Measurements from ENCODE around the gene PCSK4.

DNA sequence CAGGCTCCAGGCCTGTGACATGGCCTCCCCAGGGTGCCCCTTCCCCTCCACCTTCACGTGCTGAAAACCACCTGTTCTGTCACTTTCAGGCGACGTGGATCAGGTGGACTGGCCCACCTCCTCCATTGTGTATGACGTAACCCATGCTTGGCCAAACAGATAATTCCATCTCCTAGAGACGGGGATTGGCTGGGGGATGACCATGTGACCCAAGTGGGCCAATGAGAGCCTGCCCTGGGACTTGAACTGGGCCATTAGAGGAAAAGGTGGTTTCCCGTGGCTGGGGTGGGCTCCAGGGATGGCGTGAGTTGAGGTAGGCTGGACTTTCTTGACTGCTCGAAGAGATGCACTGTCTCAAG lies 26.2 kb upstream of the PCSK4 start:
- no peak for TF ChIP-seq TAF1 (IDR thresholded peaks at IDR 0.05; ENCODE audit: borderline replicate concordance, low read depth, low read length)
- no peak for TF ChIP-seq POLR2A (IDR thresholded peaks at IDR 0.05; ENCODE audit: low read depth, low read length)

All from GM12892 (cell line).